Neuronal stem cell (in vitro differentiated cells): Measurements from ENCODE around the gene SPECC1L.

Source experiments
- DNase-seq: peaks from one replicate; pipeline ENCODE4 v3.0.0-alpha.2; 2013; ENCODE audit warnings: low spot score
- H2AFZ ChIP-seq: one replicate; pipeline ENCODE4 v1.6.1; 2013; ENCODE audit warnings: mild to moderate bottlenecking, low read length, inconsistent platforms
- H2AK5ac ChIP-seq: 2 replicates; pipeline ENCODE4 v1.6.1; 2013; ENCODE audit warnings: low read depth, mild to moderate bottlenecking, inconsistent platforms, low read length, moderate library complexity, mixed read lengths
- H2BK120ac ChIP-seq: 2 replicates; pipeline ENCODE4 v1.6.1; 2013; ENCODE audit warnings: low read depth, mild to moderate bottlenecking, inconsistent platforms, low read length, moderate library complexity, mixed read lengths
- H2BK12ac ChIP-seq: one replicate; pipeline ENCODE4 v1.6.1; 2013; ENCODE audit warnings: low read length, inconsistent platforms
- H2BK15ac ChIP-seq: 2 replicates; pipeline ENCODE4 v1.6.1; 2013; ENCODE audit warnings: mild to moderate bottlenecking, low read length, inconsistent platforms, mixed read lengths
- H2BK5ac ChIP-seq: one replicate; pipeline ENCODE4 v1.6.1; 2013; ENCODE audit warnings: inconsistent platforms, mild to moderate bottlenecking, low read length, moderate library complexity
- H3K14ac ChIP-seq: one replicate; pipeline ENCODE4 v1.6.1; 2013; ENCODE audit warnings: low read length, inconsistent platforms
- H3K18ac ChIP-seq: 2 replicates; pipeline ENCODE4 v1.6.1; 2013; ENCODE audit warnings: low read length, inconsistent platforms
- H3K23ac ChIP-seq: 2 replicates; pipeline ENCODE4 v1.6.1; 2013; ENCODE audit warnings: low read depth, mild to moderate bottlenecking, mixed read lengths, low read length, inconsistent platforms; ENCODE audit not compliant: poor library complexity
- H3K27ac ChIP-seq: replicated peaks from 3 replicates; pipeline ENCODE4 v1.5.1; 2013; ENCODE audit warnings: low read length, inconsistent platforms
- H3K27me3 ChIP-seq, 3 experiments: 2 replicates each; pipeline ENCODE4 v1.6.1; 2013; ENCODE audit warnings: low read length in 3 of 3, mild to moderate bottlenecking in 2 of 3, inconsistent platforms in 1 of 3, low read depth in 1 of 3, mixed read lengths in 1 of 3, moderate library complexity in 1 of 3; ENCODE audit not compliant: control insufficient read depth in 3 of 3, insufficient read depth in 3 of 3
- H3K36me3 ChIP-seq, 2 donors: replicated peaks in 1 of 2; 2 replicates each; pipeline ENCODE4 v1.6.1; 2013; ENCODE audit warnings: low read length in 2 of 2; ENCODE audit not compliant: control insufficient read depth in 2 of 2, insufficient read depth in 2 of 2
- H3K4ac ChIP-seq: 2 replicates; pipeline ENCODE4 v1.6.1; 2013; ENCODE audit warnings: inconsistent platforms, mild to moderate bottlenecking, low read length, moderate library complexity
- H3K4me1 ChIP-seq, 2 donors: 1 replicate in 1 of 2; 2 replicates in 1 of 2; pipeline ENCODE4 v1.6.1; 2013; ENCODE audit warnings: low read length in 2 of 2, low read depth in 1 of 2; ENCODE audit not compliant: control insufficient read depth in 2 of 2, insufficient read depth in 1 of 2
- H3K4me2 ChIP-seq: one replicate; pipeline ENCODE4 v1.6.1; 2013; ENCODE audit warnings: mild to moderate bottlenecking, low read length, inconsistent platforms; ENCODE audit not compliant: insufficient read depth, poor library complexity, severe bottlenecking
- H3K4me3 ChIP-seq, 2 donors: 2 replicates each; pipeline ENCODE4 v1.5.1; 2013; ENCODE audit warnings: low read length in 2 of 2, mild to moderate bottlenecking in 2 of 2, inconsistent platforms in 1 of 2, moderate library complexity in 1 of 2
- H3K79me1 ChIP-seq: one replicate; pipeline ENCODE4 v1.6.1; 2013; ENCODE audit warnings: low read depth, mild to moderate bottlenecking, inconsistent platforms, low read length, moderate library complexity
- H3K9ac ChIP-seq: one replicate; pipeline ENCODE4 v1.6.1; 2013; ENCODE audit warnings: mild to moderate bottlenecking, low read depth, low read length, inconsistent platforms; ENCODE audit not compliant: poor library complexity
- H3K9me3 ChIP-seq, 2 donors: replicated peaks in 1 of 2; 2 replicates each; pipeline versions ENCODE3 to v1.6.1; 2013; ENCODE audit warnings: low read length in 2 of 2, mild to moderate bottlenecking in 2 of 2, inconsistent platforms in 1 of 2, low read depth in 1 of 2, mixed read lengths in 1 of 2, moderate library complexity in 1 of 2; ENCODE audit not compliant: control insufficient read depth in 2 of 2, insufficient read depth in 1 of 2
- H4K8ac ChIP-seq: one replicate; pipeline ENCODE4 v1.6.1; 2013; ENCODE audit warnings: low read depth, mild to moderate bottlenecking, inconsistent platforms, low read length, moderate library complexity
- H4K91ac ChIP-seq: one replicate; pipeline ENCODE4 v1.6.1; 2013; ENCODE audit warnings: low read length, low read depth, mild to moderate bottlenecking, inconsistent platforms; ENCODE audit not compliant: poor library complexity
- WGBS, 2 donors: extraction: QIAGEN DNeasy Blood & Tissue Kit; methylation state at CpG; one replicate each; pipeline ENCODE4 v1.1.7; 2013; ENCODE audit warnings: missing lambda C conversion rate in 2 of 2, mixed read lengths in 1 of 2; ENCODE audit not compliant: insufficient read length in 2 of 2, insufficient replicate concordance in 1 of 2; ENCODE audit errors: extremely low coverage in 2 of 2; 5-methylcytosine and 5-hydroxymethylcytosine counted together

The SPECC1L gene

GRCh38 chr22:24414984-24415945, 144.6 kb downstream of the SPECC1L start:
- no peak overlapping the region for H2BK12ac ChIP-seq
- H3K79me1 ChIP-seq, result no peaks in the 10 kb centered on the region
- peak overlapping the region; percentile 56 for H3K23ac ChIP-seq
- no peak overlapping the region for H4K91ac ChIP-seq
- no peak overlapping the region for H3K9ac ChIP-seq
- H2BK15ac ChIP-seq, result no peak overlapping the region
- H3K14ac ChIP-seq, result no peak overlapping the region
- H3K36me3 ChIP-seq, result peaks cover 26 to 82% of the 10 kb centered on the region in 2 donors
- no peak overlapping the region for H3K27ac ChIP-seq
- WGBS, 2 donors, result no CpG with 5 or more reads among the region's 26 CpGs
- H3K4me1 ChIP-seq, result peaks cover 8 to 11% of the 10 kb centered on the region in 2 donors
- H3K4me3 ChIP-seq, result peak overlapping the region in 1 of 2 donors; percentile 36
- no peak overlapping the region for H3K4ac ChIP-seq
- no peak overlapping the region for H2AK5ac ChIP-seq
- peak overlapping the region; percentile 41 for H3K18ac ChIP-seq
- H2BK5ac ChIP-seq, result no peak overlapping the region
- no peak overlapping the region for H2BK120ac ChIP-seq
- no peak for DNase-seq
- no peaks in the 10 kb centered on the region for H3K9me3 ChIP-seq
- H2AFZ ChIP-seq, result no peak overlapping the region
- no peak overlapping the region for H4K8ac ChIP-seq
- no peaks in the 10 kb centered on the region for H3K27me3 ChIP-seq
- H3K4me2 ChIP-seq, result no peak overlapping the region

DNA sequence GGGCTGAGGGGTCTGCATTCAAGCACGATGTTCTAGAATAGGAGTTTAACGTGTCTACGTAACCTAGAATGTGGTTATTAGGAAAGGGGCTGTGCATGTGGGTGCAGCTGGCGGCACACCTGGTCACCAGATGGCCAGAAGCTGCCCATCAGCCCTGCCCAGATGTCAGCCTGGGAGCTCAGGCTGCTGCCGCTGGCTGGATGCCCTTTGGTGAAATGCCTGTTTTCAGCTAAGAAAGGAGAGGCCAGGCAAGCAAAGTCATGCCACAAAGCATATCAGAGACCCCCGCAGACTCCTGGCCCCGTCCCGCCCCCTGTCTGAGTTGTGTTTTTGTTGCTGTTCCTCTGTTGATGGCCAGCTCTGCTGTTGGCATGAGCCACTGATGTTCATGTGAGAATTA, 145.5 kb downstream of the SPECC1L start:
- Histone ChIP-seq H3K23ac (no peak overlapping the region), H3K18ac (peak overlapping the region; percentile 39), H4K91ac (no peak overlapping the region), H3K14ac (no peak overlapping the region), H2BK12ac (no peak overlapping the region), H3K79me1 (no peaks in the 10 kb centered on the region), H4K8ac (no peak overlapping the region), H3K27ac (no peak overlapping the region), H3K4me3 (no peak overlapping the region), H2BK15ac (no peak overlapping the region), H3K9me3 (no peaks in the 10 kb centered on the region), H3K27me3 (no peaks in the 10 kb centered on the region), H2BK5ac (peak overlapping the region; percentile 61), H2AK5ac (no peak overlapping the region), H3K4me1 (peaks cover 12 to 19% of the 10 kb centered on the region in 2 donors), H2AFZ (no peak overlapping the region), H3K9ac (no peak overlapping the region), H3K4ac (no peak overlapping the region), H3K4me2 (no peak overlapping the region), H2BK120ac (no peak overlapping the region), H3K36me3 (peaks cover 26 to 77% of the 10 kb centered on the region in 2 donors)
- no CpG with 5 or more reads among the region's 8 CpGs for WGBS, 2 donors
- no peak for DNase-seq

GRCh38 chr22:24416611-24417010, 146.0 kb downstream of the SPECC1L start:
- H3K36me3 ChIP-seq, result peaks cover 25 to 72% of the 10 kb centered on the region in 2 donors
- no peak overlapping the region for H4K8ac ChIP-seq
- no peak overlapping the region for H2BK15ac ChIP-seq
- peaks cover 12 to 19% of the 10 kb centered on the region in 2 donors for H3K4me1 ChIP-seq
- H3K4ac ChIP-seq, result no peak overlapping the region
- no peak overlapping the region for H2BK120ac ChIP-seq
- H3K14ac ChIP-seq, result no peak overlapping the region
- H3K18ac ChIP-seq, result no peak overlapping the region
- no peak overlapping the region for H2BK12ac ChIP-seq
- no peak overlapping the region for H3K27ac ChIP-seq
- no peak overlapping the region for H4K91ac ChIP-seq
- no peak overlapping the region for H3K23ac ChIP-seq
- H2BK5ac ChIP-seq, result peak overlapping the region; percentile 61
- DNase-seq, result no peak
- H3K79me1 ChIP-seq, result no peaks in the 10 kb centered on the region
- no peak overlapping the region for H3K4me2 ChIP-seq
- no peaks in the 10 kb centered on the region for H3K27me3 ChIP-seq
- H3K9me3 ChIP-seq, result no peaks in the 10 kb centered on the region
- no peak overlapping the region for H2AFZ ChIP-seq
- WGBS, 2 donors, result no CpG with 5 or more reads among the region's 6 CpGs
- no peak overlapping the region for H2AK5ac ChIP-seq
- H3K4me3 ChIP-seq, result no peak overlapping the region
- no peak overlapping the region for H3K9ac ChIP-seq

GRCh38 chr22:24417200-24417599, 146.6 kb downstream of the SPECC1L start:
- H3K23ac ChIP-seq, result no peak overlapping the region
- H3K4me1 ChIP-seq, result peaks cover 12 to 19% of the 10 kb centered on the region in 2 donors
- peaks cover 23 to 66% of the 10 kb centered on the region in 2 donors for H3K36me3 ChIP-seq
- H4K91ac ChIP-seq, result no peak overlapping the region
- no peak for DNase-seq
- H2BK120ac ChIP-seq, result no peak overlapping the region
- H2AK5ac ChIP-seq, result no peak overlapping the region
- H3K9me3 ChIP-seq, result no peaks in the 10 kb centered on the region
- no peak overlapping the region for H2AFZ ChIP-seq
- no peak overlapping the region for H2BK15ac ChIP-seq
- H3K18ac ChIP-seq, result no peak overlapping the region
- H3K4me3 ChIP-seq, result no peak overlapping the region
- H3K4me2 ChIP-seq, result no peak overlapping the region
- peak overlapping the region; percentile 27 for H3K9ac ChIP-seq
- H2BK5ac ChIP-seq, result no peak overlapping the region
- no peaks in the 10 kb centered on the region for H3K79me1 ChIP-seq
- H3K27me3 ChIP-seq, result no peaks in the 10 kb centered on the region
- H3K14ac ChIP-seq, result no peak overlapping the region
- no peak overlapping the region for H2BK12ac ChIP-seq
- H3K27ac ChIP-seq, result no peak overlapping the region
- no peak overlapping the region for H4K8ac ChIP-seq
- H3K4ac ChIP-seq, result no peak overlapping the region
- no CpG with 5 or more reads among the region's 7 CpGs for WGBS, 2 donors
